Stimulated activated naive B cell treated with anti-CD40 and anti-IgM and Interleukin-4, amounts not matched to agents 10 μg/mL and 1 μg/mL and 100 μg/mL, for 72 hours (primary cell): ENCODE data around the gene SLC35E4.
"Not testable (repeated sequence)": the region's sequence is repeated elsewhere in the genome, so short reads cannot be mapped to it uniquely, and the experiment has no call there.

Experiments
- ATAC-seq, 2 donors: fragments of 150-1000 bp; cut with Tn5 transposase; replicated peaks; 2 replicates each; pipeline ENCODE4 v1.10.0; 2021; ENCODE audit warnings: moderate library complexity in 1 of 2
- DNase-seq: peaks from one replicate; pipeline ENCODE4 v3.0.0; 2021
- H3K27ac Mint-ChIP-seq: one replicate; pipeline ENCODE4 v1.8.0; 2022; ENCODE audit warnings: mild to moderate bottlenecking, mixed read lengths
- H3K27me3 Mint-ChIP-seq, 2 donors: one replicate each; pipeline ENCODE4 v1.8.0; 2022; ENCODE audit warnings: mixed read lengths in 2 of 2
- H3K36me3 Mint-ChIP-seq, 2 donors: one replicate each; pipeline ENCODE4 v1.8.0; 2022; ENCODE audit warnings: mixed read lengths in 2 of 2, mild to moderate bottlenecking in 1 of 2
- H3K4me1 Mint-ChIP-seq, 2 donors: one replicate each; pipeline ENCODE4 v1.8.0; 2022; ENCODE audit warnings: mixed read lengths in 2 of 2, mild to moderate bottlenecking in 1 of 2
- H3K4me3 Mint-ChIP-seq, 2 donors: one replicate each; pipeline ENCODE4 v1.8.0; 2022; ENCODE audit warnings: mild to moderate bottlenecking in 2 of 2, mixed read lengths in 2 of 2, moderate library complexity in 1 of 2
- H3K9me3 Mint-ChIP-seq, 2 donors: one replicate each; pipeline ENCODE4 v1.8.0; 2022; ENCODE audit warnings: mixed read lengths in 2 of 2, mild to moderate bottlenecking in 1 of 2

SLC35E4 gene

DNA sequence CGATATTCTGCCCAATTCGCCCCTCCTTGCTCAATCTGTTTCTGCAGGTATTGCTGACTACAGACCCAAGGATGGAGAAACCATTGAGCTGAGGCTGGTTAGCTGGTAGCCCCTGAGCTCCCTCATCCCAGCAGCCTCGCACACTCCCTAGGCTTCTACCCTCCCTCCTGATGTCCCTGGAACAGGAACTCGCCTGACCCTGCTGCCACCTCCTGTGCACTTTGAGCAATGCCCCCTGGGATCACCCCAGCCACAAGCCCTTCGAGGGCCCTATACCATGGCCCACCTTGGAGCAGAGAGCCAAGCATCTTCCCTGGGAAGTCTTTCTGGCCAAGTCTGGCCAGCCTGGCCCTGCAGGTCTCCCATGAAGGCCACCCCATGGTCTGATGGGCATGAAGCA is 9.2 kb upstream of the SLC35E4 start:
- H3K27ac Mint-ChIP-seq: no peak overlapping the region
- no peak overlapping the region for H3K4me3 Mint-ChIP-seq
- no peaks in the 10 kb centered on the region for H3K36me3 Mint-ChIP-seq

DNA sequence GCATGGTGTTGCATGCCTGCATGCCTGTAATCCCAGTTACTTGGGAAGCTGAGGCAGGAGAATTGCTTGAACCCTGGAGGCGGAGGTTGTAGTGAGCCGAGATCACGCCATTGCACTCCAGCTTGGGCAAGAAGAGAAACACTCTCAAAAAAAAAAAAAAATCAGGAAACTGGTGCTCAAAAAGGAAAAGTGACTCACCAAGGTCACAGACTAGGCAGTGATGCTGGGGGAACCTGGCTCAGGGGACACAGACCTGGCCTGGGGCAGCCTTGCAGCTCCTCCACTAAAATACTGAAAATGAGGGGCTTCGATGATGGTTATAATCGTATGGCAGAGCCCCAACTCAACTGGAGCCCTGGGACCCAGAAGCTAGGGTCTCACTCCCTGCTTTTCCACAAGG is 8.1 kb upstream of the SLC35E4 start:
- Mint-ChIP-seq H3K27me3 (no peaks in the 10 kb centered on the region), H3K9me3 (no peaks in the 10 kb centered on the region), H3K4me3 (no peak overlapping the region), H3K4me1 (no peaks in the 10 kb centered on the region), H3K27ac (no peak overlapping the region), H3K36me3 (no peaks in the 10 kb centered on the region)
- no peak for ATAC-seq
- no peak for DNase-seq

More for the DNA sequence above, 9.2 kb upstream of the SLC35E4 start:
- no peaks in the 10 kb centered on the region for H3K9me3 Mint-ChIP-seq
- ATAC-seq: no peak
- H3K27me3 Mint-ChIP-seq: peaks cover 0 to 4% of the 10 kb centered on the region in 2 donors
- DNase-seq: no peak
- H3K4me1 Mint-ChIP-seq: no peaks in the 10 kb centered on the region

DNA sequence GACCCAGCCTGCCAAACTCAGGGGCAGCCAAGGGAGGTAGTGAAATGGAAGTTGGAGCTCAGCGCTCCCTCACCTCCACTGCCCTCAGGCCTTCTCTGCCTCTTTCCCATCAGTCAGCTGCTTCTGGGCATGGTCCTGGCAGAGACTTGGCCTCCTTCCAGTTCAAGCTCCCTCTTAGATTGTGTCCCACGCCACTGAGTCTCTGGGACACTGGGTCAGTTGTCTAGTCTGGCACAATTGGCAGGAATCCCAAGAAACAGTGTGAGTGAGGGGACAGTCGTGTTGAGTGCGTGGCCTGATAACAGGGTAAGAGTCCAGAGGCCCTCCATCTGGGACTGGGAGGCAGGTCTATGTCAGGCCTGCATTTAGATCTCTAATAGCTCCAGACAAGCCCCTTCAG is 7.1 kb upstream of the SLC35E4 start:
- Mint-ChIP-seq H3K36me3 (no peaks in the 10 kb centered on the region), H3K27ac (no peak overlapping the region), H3K4me1 (no peaks in the 10 kb centered on the region), H3K9me3 (no peaks in the 10 kb centered on the region), H3K4me3 (no peak overlapping the region), H3K27me3 (no peaks in the 10 kb centered on the region)
- ATAC-seq (no peak), DNase-seq (no peak)

DNA sequence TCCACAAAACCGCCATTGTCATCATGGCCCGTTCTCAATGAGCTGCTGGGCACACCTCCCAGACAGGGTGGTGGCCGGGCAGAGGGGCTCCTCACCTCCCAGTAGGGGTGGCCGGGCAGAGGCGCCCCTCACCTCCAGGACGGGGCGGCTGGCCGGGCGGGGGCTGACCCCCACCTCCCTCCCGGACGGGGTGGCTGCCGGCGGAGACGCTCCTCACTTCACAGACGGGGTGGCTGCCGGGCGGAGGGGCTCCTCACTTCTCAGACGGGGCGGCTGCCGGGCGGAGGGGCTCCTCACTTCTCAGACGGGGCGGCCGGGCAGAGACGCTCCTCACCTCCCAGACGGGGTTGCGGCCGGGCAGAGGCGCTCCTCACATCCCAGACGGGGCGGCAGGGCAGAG is 4.1 kb upstream of the SLC35E4 start:
- peaks cover 12 to 22% of the 10 kb centered on the region in 2 donors for H3K4me1 Mint-ChIP-seq
- H3K27me3 Mint-ChIP-seq, H3K4me3 Mint-ChIP-seq, ATAC-seq, H3K36me3 Mint-ChIP-seq, H3K9me3 Mint-ChIP-seq, H3K27ac Mint-ChIP-seq, DNase-seq: not testable (repeated sequence)

DNA sequence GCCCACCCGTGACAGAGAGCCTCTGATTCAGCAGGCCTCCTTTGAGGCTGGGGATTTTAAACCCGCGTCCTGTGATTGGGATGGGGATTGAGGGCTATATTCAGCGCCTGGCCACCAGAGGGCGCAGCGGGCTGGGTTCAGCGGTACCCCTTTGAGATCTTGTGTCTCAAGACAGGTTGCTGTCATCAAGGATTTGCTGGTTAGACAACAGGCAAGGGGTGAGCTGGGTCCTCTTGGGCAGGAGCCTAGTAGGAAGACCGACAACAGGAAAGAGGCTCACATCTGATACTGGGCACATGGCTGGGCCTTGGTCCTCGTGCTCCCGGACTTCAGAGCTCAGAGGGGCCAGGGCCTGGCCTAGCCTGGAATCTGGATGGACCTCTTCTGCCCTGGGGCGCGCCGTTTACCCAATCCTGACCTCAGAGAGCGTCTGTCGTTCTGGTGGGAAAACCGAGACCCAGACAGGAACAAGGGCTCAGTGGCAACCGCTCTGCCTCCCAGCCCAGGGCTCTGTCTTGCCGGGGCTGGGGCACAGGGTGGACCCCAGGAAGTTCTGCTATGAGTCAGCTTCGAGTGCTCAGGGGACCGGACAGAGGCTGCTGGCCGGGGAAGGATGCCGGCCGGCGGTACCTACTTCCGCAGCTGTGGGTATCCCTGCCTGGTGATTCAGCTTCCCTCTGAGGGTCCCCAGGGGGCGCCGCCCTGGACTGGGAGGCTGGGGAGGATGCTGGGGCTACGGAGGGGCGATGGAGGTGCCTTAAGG is 929 bp upstream of the SLC35E4 start:
- Mint-ChIP-seq H3K4me1 (peaks cover 15 to 34% of the 10 kb centered on the region in 2 donors), H3K36me3 (peaks cover 1 to 5% of the 10 kb centered on the region in 2 donors), H3K9me3 (no peaks in the 10 kb centered on the region), H3K27me3 (no peaks in the 10 kb centered on the region), H3K27ac (peak overlapping the region; percentile 95), H3K4me3 (peak overlapping the region; percentile 87)
- DNase-seq (peak; percentile 82), ATAC-seq (peak; percentile 77 to 80)

DNA sequence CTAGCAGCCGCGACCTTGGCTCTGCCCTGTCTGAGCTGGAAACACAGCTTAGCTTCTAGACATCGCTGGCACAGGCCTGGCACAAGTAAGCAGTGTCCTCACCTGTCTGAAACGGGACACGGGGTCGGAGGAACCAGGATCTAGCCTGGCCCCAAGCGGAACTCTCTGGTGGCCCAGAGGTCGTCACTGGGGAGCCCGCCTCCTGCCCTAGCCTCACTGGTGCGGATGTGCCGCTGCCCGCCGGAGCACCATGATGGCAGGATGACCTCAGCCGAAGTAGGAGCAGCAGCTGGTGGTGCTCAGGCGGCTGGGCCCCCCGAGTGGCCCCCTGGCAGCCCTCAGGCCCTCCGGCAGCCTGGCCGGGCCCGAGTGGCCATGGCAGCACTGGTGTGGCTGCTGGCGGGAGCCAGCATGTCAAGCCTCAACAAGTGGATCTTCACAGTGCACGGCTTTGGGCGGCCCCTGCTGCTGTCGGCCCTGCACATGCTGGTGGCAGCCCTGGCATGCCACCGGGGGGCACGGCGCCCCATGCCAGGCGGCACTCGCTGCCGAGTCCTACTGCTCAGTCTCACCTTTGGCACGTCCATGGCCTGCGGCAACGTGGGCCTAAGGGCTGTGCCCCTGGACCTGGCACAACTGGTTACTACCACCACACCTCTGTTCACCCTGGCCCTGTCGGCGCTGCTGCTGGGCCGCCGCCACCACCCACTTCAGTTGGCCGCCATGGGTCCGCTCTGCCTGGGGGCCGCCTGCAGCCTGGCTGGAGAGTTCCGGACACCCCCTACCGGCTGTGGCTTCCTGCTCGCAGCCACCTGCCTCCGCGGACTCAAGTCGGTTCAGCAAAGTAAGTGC is 871 bp downstream of the SLC35E4 start:
- Mint-ChIP-seq H3K4me1 (peaks cover 15 to 34% of the 10 kb centered on the region in 2 donors), H3K9me3 (no peaks in the 10 kb centered on the region), H3K27me3 (no peaks in the 10 kb centered on the region), H3K27ac (no peak overlapping the region), H3K4me3 (peak overlapping the region; percentile 87), H3K36me3 (peaks cover 1 to 5% of the 10 kb centered on the region in 2 donors)
- DNase-seq (no peak), ATAC-seq (no peak)

DNA sequence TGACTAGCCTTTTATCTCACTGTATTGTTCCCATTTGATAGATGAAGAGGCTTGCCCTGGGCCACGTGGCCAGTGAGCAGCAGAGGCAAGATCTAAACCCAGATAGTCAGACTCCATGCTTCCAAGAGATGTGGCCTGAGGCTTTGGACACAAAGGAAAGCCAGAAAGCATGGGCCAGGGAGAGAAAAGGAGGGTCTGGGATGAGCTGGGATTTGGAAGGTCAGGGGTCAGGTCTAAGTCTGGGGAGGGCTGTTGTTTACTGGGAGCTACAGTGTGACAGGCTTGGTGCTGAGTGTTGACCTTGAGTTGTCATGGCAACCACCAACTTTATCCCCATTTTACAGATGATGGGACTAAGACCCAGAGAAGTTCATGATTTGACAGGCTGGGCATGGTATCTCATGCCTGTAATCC is 2.1 kb downstream of the SLC35E4 start:
- peaks cover 15 to 34% of the 10 kb centered on the region in 2 donors for H3K4me1 Mint-ChIP-seq
- H3K36me3 Mint-ChIP-seq: peaks cover 1 to 5% of the 10 kb centered on the region in 2 donors
- H3K9me3 Mint-ChIP-seq: no peaks in the 10 kb centered on the region
- ATAC-seq (no peak), DNase-seq (no peak)
- no peaks in the 10 kb centered on the region for H3K27me3 Mint-ChIP-seq
- peak overlapping the region; percentile 7 for H3K27ac Mint-ChIP-seq
- H3K4me3 Mint-ChIP-seq: no peak overlapping the region

DNA sequence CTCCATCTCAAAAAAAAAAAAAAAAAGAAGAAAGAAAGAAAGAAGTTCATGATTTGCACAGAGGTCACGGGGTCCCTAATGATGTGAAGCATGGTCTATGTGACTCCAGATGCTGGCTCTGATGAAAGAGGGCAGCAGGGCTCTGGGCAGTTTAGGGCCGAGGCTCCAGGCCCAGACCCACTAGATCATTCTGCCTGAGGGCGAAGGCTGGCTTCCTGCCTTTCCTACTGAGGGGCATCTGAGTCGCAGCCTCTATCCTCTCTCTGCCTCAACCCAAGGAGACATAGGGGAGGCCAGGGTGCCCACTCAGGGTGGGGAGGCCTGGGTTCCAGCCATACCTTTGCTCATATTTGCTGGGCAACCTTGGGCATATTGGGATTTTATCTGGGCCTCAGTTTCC is 4.8 kb downstream of the SLC35E4 start:
- peaks cover 1 to 5% of the 10 kb centered on the region in 2 donors for H3K36me3 Mint-ChIP-seq
- no peaks in the 10 kb centered on the region for H3K27me3 Mint-ChIP-seq
- ATAC-seq (no peak), DNase-seq (no peak)
- no peak overlapping the region for H3K4me3 Mint-ChIP-seq
- H3K4me1 Mint-ChIP-seq: peaks cover 12 to 21% of the 10 kb centered on the region in 2 donors
- no peak overlapping the region for H3K27ac Mint-ChIP-seq
- H3K9me3 Mint-ChIP-seq: no peaks in the 10 kb centered on the region

DNA sequence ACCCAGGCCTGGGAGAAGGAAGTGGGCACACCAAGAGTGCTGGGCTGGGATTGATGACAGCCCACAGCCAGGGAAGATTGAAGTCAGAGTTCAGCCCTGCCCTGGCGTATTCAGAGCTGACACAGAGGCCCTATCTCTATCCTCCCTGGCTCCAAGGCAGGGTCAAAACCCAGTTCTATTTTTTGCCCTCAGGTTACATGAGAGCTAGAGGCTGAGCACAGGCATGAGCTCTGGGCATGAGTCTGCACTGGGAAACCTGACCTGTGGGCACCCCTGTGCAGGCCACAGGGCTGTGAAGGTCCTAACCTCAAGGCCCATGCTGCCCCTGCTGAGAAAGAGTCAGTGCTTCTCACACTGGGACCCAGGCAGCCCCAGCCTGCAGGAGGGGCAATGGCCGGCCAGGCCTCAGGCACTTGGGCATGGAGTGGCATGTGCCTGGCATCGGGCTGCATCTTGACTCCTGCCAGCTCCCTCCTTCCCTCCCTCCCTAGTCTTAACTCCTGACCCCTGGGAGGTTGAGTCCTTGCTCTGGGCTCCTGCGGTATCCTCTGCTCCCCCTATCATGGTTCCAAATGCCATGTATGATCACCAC is 5.4 kb downstream of the SLC35E4 start:
- ATAC-seq (no peak), DNase-seq (no peak)
- no peaks in the 10 kb centered on the region for H3K27me3 Mint-ChIP-seq
- no peaks in the 10 kb centered on the region for H3K9me3 Mint-ChIP-seq
- H3K36me3 Mint-ChIP-seq: peaks cover 1 to 5% of the 10 kb centered on the region in 2 donors
- no peak overlapping the region for H3K27ac Mint-ChIP-seq
- no peak overlapping the region for H3K4me3 Mint-ChIP-seq
- peaks cover 11 to 15% of the 10 kb centered on the region in 2 donors for H3K4me1 Mint-ChIP-seq

DNA sequence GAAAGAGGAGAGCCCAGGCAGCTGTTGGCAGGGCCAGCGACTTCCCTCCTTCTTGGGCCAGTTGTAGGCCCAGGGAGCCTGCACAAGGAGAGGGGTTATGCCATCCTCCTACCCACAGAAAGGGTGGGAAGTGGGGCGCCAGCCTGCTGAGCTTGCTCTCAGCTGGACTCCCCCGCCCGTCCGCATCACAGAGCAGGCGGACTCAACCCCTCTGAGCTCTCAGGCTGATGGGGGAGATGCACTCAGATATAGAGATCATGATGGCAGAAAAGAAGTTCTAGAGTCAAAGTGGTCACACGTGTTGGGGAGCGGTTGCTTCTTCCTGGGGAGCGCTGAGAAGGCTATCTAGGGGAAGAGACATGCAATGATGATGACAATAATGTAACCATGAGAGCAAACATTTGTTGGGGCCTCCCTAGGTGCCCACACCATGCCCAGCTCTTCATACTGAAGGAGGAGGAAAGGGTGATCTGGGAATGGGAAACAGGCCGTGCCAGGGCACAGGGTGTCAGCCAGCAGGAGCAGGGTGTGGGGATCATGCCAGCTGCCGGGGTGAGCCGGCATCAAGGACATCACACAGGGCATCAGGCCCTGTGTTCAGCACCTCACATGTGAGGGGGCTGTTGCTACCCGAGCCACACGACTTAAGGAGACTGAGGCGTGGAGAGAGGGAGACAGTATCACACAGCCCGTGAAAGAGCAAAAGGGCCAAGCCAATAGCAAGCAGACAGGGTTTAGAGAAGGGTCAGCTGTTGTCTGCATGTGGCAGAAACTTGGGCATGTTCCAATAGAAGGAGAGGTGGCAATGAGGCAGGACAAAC is 7.7 kb downstream of the SLC35E4 start:
- Mint-ChIP-seq H3K9me3 (no peaks in the 10 kb centered on the region), H3K27ac (no peak overlapping the region), H3K27me3 (no peaks in the 10 kb centered on the region), H3K36me3 (peaks cover 1 to 8% of the 10 kb centered on the region in 2 donors), H3K4me3 (no peak overlapping the region), H3K4me1 (peaks cover 3 to 8% of the 10 kb centered on the region in 2 donors)
- DNase-seq (no peak), ATAC-seq (no peak)

DNA sequence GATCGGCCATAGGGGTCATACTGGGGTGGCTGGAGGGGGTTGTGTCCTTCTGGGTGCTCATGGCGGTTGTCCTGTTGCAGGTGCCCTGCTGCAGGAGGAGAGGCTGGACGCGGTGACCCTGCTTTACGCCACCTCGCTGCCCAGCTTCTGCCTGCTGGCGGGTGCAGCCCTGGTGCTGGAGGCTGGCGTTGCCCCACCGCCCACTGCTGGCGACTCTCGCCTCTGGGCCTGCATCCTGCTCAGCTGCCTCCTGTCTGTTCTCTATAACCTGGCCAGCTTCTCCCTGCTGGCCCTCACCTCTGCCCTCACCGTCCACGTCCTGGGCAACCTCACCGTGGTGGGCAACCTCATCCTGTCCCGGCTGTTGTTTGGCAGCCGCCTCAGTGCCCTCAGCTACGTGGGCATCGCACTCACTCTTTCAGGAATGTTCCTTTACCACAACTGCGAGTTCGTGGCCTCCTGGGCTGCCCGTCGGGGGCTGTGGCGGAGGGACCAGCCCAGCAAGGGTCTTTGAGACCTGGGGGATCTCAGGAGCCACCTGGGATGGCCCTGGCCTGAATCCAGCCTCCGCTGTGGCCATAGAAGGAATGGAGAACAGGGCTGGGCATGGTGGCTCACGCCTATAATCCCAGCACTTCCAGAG is 11.1 kb downstream of the SLC35E4 start:
- H3K36me3 Mint-ChIP-seq: peaks cover 0 to 4% of the 10 kb centered on the region in 2 donors
- DNase-seq (no peak), ATAC-seq (no peak)
- H3K9me3 Mint-ChIP-seq: no peaks in the 10 kb centered on the region
- no peak overlapping the region for H3K4me3 Mint-ChIP-seq
- H3K27me3 Mint-ChIP-seq: no peaks in the 10 kb centered on the region
- H3K27ac Mint-ChIP-seq: no peak overlapping the region
- peaks cover 17 to 30% of the 10 kb centered on the region in 2 donors for H3K4me1 Mint-ChIP-seq

DNA sequence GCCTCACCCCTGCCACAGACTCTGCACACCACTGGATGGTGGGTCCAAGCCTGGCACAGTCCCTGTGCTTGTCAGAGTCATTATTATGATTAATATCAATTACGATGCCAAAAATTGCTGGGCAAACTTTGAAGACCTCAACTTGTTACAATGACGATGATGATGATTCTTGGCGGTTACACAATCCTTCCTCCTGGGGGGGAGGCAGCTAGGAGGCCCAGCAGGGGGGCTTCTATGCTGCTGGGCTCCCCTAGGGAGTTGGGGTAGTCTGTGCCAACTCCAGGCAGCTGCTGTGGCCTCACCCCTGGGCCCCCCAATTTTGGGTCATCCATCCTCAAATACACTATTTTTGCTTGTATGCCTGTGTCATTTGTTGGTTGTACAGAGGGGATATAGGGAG is 12.0 kb downstream of the SLC35E4 start:
- no peak for DNase-seq
- Mint-ChIP-seq H3K4me1 (peaks cover 17 to 30% of the 10 kb centered on the region in 2 donors), H3K9me3 (no peaks in the 10 kb centered on the region), H3K27me3 (no peaks in the 10 kb centered on the region), H3K36me3 (peaks cover 0 to 4% of the 10 kb centered on the region in 2 donors), H3K27ac (no peak overlapping the region), H3K4me3 (no peak overlapping the region)
- ATAC-seq: no peak

DNA sequence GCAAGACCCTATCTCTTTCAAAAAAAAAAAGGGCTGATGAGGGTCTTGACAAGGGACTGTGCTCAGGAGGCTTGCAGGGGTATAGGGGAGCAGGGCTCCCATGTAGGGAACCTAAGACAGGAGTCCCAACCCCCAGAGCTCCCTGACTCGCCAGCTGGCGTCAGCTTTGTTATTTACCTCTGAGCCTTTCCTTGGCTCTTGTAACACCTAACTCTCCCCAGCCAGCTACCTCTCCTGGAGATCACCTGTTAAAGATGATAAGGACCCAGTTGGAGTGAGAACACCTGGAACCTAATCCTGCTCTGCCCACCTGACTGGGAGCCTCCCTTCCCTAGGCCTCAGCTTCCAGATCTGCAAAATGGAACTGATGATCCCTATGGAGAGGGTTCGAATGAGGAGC is 13.2 kb downstream of the SLC35E4 start:
- H3K9me3 Mint-ChIP-seq: no peaks in the 10 kb centered on the region
- peaks cover 0 to 4% of the 10 kb centered on the region in 2 donors for H3K36me3 Mint-ChIP-seq
- no peak for ATAC-seq
- H3K27ac Mint-ChIP-seq: peak overlapping the region; percentile 76
- H3K27me3 Mint-ChIP-seq: no peaks in the 10 kb centered on the region
- H3K4me1 Mint-ChIP-seq: peaks cover 11 to 30% of the 10 kb centered on the region in 2 donors
- H3K4me3 Mint-ChIP-seq: no peak overlapping the region
- DNase-seq: no peak
